ENCODE data around the gene PAQR8.

PAQR8 gene, protein sequence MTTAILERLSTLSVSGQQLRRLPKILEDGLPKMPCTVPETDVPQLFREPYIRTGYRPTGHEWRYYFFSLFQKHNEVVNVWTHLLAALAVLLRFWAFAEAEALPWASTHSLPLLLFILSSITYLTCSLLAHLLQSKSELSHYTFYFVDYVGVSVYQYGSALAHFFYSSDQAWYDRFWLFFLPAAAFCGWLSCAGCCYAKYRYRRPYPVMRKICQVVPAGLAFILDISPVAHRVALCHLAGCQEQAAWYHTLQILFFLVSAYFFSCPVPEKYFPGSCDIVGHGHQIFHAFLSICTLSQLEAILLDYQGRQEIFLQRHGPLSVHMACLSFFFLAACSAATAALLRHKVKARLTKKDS

DNA sequence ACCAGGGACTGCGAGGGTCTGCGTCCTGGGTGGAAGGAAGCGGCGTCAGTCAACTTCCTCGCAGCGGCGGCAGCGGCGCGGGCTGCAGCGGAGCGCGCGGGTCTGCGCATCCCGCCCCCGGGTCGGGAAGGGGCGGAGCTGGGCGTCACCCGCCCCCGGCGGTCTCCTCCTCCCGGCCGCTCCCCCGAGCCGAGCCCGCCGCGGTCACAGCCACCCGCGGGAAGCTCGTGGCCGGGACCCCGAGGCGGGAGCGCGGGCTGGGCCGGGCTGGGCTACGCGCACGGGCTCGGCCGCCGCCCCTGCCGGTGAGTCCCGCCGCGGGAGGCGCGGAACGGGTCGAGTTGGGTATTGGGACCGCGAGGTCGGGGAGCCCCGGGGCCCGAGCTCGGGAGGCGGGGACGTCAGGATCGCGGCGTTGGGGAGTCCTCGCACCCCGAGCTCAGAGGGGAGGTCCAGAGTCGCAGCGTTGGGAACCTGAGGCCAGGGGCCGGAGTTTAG, at the start of gene PAQR8:
Gene PAQR8 (plus strand): TSS at position 207 of the 498 bp plus-strand sequence. CDS start 41,063 bp downstream, outside the sequence.
- TF ChIP-seq, protein P1, sequence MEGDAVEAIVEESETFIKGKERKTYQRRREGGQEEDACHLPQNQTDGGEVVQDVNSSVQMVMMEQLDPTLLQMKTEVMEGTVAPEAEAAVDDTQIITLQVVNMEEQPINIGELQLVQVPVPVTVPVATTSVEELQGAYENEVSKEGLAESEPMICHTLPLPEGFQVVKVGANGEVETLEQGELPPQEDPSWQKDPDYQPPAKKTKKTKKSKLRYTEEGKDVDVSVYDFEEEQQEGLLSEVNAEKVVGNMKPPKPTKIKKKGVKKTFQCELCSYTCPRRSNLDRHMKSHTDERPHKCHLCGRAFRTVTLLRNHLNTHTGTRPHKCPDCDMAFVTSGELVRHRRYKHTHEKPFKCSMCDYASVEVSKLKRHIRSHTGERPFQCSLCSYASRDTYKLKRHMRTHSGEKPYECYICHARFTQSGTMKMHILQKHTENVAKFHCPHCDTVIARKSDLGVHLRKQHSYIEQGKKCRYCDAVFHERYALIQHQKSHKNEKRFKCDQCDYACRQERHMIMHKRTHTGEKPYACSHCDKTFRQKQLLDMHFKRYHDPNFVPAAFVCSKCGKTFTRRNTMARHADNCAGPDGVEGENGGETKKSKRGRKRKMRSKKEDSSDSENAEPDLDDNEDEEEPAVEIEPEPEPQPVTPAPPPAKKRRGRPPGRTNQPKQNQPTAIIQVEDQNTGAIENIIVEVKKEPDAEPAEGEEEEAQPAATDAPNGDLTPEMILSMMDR (IDR thresholded peaks at IDR 0.05; ENCODE audit: borderline replicate concordance, insufficient read depth, low read depth, low read length) = no peak
- peak within 1 kb of the TSS; percentile 77 for H3K4me3 ChIP-seq (ENCODE audit: low read depth, low read length)

DNA sequence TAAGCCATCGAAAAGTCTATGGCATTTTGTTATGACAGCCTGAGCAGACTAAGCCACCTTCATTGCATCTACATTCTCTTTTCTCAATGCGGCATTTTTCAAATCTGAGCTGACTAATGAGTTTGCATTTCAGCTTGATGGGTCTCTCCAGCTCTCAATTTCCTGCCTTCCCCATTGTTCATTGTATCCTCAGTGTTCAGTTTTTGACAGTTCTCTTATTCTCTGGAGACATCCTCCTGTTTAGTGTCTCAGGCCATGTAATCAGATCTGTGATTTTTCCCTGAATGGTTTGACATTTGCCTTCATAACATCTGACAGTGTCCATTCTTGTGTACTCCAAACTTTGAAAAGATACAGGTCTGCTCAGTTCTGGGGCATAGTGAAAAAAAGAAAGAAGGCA, 49.5 kb upstream of the PAQR8 start:
- TF ChIP-seq, protein P1 (IDR thresholded peaks at IDR 0.05; ENCODE audit: borderline replicate concordance, insufficient read depth, low read depth, low read length) = no peak
- H3K4me3 ChIP-seq (ENCODE audit: low read depth, low read length) = no peak overlapping the region

DNA sequence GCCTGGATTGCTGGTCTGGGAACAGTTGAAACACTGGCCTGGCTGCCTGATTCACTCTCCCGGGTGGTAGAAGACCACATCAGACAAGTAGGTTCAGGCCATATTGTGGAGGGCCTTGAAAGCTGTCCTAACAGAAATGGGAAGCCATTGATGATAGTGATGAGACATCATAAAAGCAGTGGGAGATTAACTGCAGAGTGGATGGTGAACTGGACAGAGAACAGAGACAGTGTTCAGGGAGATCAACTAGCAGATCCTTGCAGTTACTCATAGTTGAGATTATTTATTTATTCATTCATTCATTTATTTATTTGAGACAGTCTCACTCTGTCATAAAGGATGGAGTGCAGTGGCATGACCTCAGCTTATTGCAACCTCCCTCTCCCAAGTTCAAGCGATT, 47.2 kb upstream of the PAQR8 start:
- TF ChIP-seq, protein P1 (IDR thresholded peaks at IDR 0.05; ENCODE audit: borderline replicate concordance, insufficient read depth, low read depth, low read length) = no peak
- H3K4me3 ChIP-seq (ENCODE audit: low read depth, low read length) = no peak overlapping the region

DNA sequence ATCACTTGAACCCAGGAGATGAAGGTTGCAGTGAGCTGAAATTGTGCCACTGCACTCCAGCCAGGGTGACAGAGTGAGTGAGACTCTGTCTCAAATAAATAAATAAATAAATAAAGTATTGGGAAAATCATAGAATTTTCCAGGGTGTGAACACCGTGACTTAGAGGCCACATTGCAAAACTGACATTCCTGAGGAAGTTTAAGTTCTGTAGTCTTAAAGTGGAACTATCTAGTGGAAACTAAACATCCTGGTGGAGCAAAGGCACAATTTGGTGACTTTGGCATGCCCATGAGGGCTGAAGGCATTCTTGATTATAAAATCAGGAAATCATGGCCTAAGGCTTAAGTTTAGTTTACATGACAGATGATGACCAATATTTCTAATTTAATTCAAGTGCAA, 44.7 kb upstream of the PAQR8 start:
- H3K4me3 ChIP-seq (ENCODE audit: low read depth, low read length) = no peak overlapping the region
- TF ChIP-seq, protein P1 (IDR thresholded peaks at IDR 0.05; ENCODE audit: borderline replicate concordance, insufficient read depth, low read depth, low read length) = no peak

DNA sequence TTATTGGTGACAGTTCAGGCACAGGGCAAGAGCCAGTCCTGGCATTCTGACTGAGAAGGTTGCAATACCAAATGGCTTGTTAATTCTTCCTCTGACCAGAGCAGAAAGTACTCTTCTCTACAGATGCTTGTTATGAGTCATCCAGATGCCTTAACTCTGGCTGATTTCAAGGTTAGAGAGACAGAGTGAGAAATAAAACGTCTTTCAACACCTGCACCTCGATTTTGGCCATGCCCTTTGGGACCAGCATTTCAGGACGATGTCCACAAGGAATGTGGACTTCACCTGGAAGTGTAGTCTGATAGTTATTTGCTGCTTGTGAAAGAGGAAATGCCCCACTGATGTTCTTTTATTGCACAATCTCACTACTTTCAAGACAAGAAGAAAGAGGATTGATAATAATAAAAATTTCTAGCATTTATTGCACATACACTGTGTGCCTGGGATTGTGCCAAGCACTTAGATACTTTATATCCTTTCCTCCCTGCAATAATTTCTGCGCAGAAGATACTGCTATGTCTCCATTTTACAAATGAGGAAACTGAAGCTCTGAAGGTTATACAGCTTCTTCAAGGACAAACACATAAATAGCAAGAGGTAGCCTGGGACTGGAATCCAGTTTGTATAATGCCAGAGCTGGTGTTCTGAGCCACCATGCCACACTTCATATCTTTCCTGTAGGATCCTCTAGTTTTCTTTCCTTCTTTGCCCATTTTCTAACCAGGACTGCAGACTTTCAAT, 43.9 kb upstream of the PAQR8 start:
- H3K4me3 ChIP-seq (ENCODE audit: low read depth, low read length) = no peak overlapping the region
- TF ChIP-seq, protein P1 (IDR thresholded peaks at IDR 0.05; ENCODE audit: borderline replicate concordance, insufficient read depth, low read depth, low read length) = no peak

DNA sequence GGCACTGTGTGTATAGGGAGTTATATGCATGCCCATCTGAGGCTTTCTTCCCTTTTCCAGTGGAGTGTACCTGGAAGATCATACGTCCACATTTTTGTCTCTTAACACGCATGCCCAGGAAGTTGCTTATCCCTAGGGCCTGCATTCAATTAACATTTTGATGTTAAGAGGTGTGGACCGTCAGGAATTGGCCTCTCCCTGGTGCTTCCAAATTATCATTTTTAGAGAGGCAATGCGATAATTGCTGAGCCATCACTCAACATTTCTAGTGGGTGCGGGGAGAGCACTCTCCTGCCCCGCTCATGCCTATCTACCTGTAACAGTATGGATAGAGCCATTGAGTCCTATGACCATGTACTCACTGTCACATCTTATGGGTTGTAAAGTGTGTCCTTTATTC, 37.8 kb upstream of the PAQR8 start:
- H3K4me3 ChIP-seq (ENCODE audit: low read depth, low read length) = no peak overlapping the region
- TF ChIP-seq, protein P1 (IDR thresholded peaks at IDR 0.05; ENCODE audit: borderline replicate concordance, insufficient read depth, low read depth, low read length) = no peak
